Right kidney (tissue), 1 donor: ENCODE data around the gene ATP6V0C.

Experiments
- DNase-seq: peaks from one replicate; pipeline ENCODE4 v3.0.0-alpha.2; 2016

Gene ATP6V0C

DNA sequence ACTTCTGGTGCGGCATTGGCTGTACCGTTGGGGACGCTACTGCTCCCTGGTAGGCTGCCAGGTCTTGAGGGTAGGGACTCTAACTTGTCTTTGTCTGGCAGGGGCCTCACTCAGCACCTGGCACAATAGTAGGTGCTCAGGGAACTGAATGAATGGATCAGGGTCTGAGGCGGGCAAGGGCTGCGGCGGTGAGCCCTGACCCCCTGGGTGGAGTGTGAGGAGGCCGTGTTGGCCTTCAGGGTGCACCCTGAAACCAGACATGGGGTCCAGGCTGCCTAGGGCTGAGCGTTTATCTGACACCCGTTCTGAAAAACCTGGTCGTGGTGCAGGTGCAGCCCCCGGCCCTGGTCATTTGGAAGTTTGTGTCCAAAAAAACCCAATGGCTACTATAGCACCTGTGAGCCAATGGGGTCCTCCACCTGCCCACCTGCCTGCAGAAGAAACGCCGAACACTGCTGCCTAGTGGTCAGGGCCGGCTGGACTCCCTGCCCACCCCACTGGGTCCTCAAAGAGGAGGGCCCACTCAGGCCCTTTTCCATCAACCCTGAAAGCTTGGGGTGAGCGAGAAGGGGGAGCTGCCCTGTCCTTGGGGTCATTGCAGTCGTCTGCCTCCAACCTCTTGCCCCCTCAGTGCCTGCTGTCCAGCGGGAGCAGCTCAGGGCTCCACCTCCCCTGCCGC is 4.9 kb upstream of the ATP6V0C start:
- DNase-seq = no peak

DNA sequence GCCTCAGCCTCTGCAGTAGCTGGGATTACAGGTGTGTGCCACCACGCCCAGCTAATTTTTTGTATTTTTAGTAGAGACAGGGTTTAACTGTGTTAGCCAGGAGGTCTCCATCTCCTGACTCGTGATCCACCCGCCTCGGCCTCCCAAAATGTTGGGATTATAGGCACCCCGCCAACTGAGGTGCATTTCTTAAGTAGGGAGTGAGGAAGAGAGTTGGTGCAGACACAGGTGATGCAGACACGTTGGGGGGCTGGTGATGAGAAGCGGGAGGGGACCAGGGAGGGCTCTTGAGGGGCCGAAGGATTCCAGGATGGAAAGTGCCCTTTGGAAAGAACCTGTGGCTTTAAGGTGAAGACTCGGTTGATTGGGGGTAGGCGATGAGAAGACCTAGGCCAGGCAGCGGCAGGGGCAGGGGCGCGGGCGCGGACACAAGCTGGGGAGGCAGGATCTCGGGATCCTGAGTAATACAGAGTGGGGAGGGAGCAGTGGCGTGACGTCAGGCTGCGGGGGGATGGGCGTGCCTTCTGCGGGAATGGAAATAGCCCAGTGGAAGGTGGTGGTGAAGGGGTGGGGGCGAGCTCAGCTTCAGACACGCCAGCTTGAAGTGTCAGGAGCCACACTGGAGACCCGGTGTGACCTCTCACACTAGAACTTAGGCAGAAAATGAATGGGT is 2.5 kb upstream of the ATP6V0C start:
- DNase-seq = no peak

DNA sequence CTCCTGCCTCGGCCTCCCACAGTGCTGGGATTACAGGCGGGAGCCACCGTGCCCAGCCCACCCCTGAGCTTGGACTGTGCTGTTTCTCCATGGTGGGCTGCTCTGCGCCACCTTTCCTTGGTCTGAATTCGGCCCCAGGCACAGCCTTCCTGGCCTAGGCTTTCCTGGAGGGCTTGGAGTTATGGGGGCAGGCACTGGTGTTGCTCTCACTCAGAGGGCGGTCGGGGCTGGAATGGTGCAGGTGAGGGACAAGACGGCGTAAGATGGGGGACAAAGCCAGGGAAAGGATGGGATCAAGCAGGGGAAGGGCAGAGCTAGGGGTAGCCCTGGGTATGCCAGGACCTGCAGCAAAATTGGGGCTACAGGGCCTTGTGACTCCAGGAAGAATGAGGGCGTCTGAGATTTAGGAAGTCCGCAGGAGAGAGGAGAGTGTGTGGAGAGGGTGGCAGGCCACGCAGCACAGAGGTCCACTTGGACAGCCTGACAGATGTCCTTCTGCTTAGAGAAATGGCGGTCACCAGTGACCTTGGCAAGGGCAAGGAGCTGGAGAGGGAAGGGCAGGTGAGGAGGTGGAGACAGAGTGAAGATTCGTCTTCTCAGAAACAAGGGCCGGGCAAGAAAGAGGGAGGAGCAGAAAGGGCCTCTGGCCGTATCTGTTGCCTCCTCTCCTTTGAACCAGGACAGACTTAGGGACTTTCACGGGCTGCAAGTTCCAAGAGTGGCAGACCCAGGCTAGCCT is 1.6 kb upstream of the ATP6V0C start:
- no peak for DNase-seq

DNA sequence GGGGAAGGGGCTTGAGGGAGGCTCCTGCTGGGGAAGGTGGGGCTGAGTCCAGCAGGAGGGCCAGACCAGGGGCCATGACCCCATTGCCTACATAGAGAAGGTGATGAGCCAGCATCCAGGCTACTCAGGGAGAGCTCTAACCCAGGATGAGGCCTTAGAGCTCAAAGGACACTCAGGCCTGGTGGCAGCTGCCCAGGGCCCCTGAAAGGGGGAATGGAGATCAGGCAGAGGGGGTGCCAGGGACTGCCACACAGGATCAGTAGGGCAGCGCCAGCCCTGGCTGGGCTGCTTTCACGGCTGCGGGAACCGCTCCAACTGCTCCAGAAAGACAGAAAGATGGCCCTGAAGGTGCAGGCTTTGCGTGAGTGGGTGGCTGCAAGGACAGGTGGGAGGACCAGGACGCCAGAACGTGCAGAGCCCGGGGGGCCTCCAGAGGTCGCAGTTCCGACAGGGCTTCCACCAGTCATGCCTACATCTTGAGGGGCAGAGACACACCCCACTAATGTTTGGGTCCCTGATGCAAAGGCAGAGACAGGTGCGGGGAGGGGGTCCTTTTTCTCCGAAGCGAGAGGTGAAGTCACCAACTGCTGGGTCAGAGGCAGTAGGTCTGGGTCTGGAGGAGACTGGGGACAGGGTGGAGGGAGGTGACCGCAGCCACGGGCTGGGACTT is 882 bp upstream of the ATP6V0C start:
- no peak for DNase-seq

DNA sequence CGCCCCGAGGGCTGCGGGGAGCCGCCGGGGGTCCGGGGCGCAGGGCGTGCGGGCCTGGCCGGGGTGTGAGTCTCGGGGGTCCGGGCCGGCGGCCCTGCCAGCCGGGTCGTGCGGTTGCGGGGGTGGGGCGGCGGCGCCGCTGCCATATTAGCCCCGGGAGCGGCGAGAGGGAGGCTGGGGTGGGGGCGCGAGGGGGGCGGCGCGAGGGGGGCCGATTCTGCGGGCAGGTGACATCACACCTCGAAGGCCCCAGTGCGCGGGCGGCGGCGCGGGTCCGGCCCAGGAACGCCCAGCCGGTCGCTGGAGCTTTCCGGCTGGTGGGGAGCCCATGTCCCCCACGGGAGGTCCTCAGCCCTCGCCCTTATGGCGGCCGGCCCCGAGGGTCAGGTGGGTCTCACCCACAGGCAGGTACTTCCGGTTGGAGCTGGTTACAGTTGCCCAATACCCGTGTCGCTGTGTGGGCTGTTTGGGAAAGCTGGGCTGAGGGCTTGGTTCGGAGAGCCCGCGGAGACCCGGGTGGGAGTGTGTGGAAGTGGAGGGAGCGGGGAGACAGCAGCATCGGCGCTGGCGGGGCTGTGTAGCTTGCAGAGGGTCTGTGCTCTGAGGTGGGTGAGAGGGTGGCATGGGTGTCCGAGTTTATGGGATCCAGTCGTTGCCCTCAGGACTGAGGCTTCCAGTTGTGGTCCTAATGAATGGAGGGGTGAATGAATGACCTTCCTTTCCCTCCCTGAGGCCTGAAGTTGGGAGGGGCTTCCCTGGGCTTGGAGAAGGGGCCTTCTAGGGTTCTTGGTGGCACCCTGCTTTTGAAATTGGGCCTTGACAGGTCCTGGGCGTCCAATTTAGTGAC is 804 bp downstream of the ATP6V0C start:
- no peak for DNase-seq

DNA sequence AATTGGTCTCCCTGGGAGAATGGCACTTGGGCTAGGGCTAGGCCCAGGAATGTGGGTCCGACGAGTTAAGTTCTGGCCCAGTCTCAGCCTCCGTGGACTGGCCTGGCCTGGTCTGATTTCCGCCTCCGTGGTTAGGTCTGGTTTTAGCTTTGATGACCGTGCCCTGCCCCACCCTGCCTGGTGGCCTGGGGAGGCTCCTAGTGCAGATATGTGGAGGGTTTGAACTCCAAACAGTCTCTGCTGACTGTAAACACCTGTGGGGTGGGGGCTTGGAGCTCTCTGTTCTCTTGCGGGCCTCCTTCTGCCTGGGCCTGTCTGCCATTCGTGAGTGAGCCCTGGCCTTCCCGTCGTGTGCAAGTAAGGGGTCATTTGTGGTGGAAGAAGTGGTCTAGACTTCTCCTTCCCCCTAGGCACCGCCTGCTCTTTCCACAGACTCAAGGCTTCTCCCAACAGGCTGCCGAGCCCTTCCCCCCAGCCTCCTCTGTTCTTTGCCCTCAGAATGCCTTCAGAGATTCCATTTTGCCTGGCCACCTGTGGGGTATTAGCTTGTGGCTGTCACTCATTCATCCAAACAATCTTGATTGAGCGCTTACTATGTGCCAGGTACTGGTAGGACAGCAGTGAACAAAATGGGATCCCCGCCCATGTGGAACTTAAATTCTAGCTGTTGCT is 1.6 kb downstream of the ATP6V0C start:
- no peak for DNase-seq

DNA sequence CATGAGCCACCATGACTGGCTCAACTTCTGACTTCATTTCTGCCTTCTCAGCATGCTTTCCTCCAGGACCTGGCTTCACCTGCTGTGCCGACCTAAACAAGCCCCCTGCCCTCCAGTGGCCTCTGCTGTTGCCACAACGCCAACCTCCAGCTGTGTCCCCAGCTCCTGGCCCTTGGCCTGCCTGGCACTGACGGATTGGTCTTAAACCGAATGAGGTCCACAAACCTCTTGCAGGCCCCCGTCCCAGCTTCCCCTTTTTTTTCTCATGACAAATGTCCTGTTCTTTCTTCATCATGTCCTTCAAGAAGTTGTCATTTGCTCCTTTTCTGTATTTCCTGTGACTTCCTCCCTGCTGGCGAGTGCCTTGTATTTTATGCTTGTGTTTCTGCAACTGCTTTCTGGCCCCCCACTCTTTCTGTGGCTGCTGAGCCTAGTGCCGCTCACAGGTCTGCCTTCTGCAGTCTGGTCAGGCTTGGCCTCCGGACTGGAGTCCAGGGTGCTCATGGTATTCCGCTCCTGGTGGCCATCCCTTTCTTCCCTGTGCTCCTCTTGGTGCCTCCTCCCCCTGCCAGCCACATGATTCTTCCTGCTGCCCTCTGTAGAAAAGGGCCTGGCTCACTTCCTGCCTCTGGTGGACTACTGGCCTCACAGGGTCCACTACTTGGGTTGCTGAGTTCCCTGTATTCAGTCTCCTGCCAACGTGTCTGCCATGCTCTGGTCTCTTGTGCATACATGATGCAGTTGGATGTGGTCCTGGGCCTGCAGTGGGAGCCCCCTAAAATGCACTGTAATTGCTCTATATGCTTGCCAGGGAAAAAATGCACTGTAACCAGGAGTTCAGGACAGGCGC is 2.9 kb downstream of the ATP6V0C start:
- DNase-seq = no peak

DNA sequence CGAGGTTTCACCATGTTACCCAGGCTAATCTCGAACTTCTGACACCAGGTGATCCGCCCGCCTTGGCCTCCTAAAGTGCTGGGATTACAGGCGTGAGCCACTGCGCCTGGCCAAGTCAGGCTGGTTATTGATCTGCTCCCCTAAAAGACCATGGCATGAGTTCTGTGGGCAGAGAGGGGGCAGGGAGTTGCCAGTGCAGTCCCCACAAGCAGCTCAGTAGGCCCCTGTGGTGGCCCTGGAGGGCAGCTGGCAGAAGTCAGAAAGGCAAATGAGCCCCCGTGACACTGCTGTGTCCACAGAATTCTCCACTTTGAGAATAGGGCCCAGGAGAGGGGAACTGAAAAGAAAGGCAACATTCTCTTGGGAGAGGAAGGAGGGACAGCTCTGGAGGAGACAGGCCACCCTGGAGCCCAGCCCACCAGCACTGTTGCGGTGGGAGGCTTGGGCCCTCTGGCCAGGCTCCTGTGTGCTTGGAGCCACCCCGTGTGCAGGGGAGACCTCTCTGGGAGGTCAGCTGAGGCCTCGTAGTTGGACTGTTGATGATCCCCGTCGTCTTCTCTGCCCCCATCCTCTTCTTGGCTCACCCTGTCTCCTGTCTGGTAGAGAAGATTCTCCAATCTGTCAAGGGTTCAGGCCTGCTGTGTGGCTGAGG is 4.3 kb downstream of the ATP6V0C start:
- no peak for DNase-seq

DNA sequence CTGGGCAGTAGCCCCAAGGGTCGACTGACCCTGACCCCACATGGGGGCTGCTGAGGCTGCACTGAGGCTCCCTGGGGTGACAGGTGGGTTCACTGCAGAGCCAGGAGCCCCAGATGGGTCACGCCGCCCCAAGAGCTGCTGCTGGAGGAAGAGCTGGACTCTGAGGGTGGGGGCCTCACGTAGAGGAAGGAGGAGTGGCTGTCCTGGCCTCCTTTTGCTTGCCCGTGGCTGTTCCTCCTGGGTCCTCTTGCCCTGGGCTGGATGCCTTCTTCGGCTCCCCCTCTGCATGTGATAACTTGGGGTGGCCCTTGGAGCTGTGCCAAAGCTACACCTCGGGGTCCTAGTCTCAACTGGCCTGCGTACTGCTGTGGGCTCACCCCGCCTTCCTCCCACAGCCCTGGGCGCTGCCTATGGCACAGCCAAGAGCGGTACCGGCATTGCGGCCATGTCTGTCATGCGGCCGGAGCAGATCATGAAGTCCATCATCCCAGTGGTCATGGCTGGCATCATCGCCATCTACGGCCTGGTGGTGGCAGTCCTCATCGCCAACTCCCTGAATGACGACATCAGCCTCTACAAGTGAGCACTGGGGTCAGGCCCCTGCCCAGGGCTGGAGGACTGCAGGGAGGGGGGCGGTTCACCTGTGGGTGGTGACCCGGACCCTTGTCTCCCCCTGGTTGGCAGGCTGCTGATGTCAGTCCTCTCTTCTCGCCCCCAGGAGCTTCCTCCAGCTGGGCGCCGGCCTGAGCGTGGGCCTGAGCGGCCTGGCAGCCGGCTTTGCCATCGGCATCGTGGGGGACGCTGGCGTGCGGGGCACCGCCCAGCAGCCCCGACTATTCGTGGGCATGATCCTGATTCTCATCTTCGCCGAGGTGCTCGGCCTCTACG is 5.3 kb downstream of the ATP6V0C start:
- DNase-seq = no peak

DNA sequence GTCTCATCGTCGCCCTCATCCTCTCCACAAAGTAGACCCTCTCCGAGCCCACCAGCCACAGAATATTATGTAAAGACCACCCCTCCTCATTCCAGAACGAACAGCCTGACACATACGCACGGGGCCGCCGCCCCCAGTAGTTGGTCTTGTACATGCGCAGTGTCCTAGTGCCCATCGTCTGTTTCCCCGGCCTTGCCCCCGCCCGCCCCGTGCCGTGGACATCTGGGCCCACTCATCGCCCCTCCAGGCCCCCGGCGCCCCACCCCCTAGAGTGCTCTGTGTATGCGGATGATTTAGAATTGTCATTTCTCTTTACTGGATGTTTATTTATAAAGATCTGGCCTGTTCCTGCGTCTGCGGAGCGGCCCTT is 5.9 kb downstream of the ATP6V0C start:
- DNase-seq = no peak

DNA sequence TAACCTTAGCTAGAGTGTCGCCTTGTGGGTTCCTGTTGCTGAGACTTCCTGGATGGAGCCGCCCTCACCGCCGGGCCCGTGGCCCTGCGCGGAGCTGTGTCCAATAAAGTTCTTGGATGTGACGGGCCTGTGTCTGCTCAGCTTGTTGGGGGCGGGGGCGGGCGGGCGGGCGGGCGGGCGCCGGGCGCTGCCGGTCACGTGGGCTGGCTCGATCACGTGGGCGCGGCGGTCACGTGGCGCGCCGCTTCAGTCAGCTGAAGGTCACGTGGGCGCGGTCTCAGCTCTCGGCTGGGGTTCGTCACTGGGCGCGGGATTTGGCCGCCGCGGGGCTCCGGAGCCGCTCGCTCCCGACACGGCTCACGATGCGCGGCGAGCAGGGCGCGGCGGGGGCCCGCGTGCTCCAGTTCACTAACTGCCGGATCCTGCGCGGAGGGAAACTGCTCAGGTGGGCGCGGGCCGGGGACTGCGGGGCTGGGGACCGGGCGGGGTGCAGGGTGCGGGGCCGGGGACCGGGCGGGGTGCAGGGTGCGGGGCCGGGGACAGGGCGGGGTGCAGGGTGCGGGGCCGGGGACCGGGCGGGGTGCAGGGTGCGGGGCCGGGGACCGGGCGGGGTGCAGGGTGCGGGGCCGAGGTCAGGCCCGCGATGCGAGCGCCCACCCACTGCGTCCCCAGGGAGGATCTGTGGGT is 6.5 kb downstream of the ATP6V0C start, which contains the start of gene AMDHD2:
Gene AMDHD2 (plus strand): TSS at position 275 of the 687 bp plus-strand sequence. CDS start 88 bp downstream, at position 363.
- peak; percentile 70 for DNase-seq

DNA sequence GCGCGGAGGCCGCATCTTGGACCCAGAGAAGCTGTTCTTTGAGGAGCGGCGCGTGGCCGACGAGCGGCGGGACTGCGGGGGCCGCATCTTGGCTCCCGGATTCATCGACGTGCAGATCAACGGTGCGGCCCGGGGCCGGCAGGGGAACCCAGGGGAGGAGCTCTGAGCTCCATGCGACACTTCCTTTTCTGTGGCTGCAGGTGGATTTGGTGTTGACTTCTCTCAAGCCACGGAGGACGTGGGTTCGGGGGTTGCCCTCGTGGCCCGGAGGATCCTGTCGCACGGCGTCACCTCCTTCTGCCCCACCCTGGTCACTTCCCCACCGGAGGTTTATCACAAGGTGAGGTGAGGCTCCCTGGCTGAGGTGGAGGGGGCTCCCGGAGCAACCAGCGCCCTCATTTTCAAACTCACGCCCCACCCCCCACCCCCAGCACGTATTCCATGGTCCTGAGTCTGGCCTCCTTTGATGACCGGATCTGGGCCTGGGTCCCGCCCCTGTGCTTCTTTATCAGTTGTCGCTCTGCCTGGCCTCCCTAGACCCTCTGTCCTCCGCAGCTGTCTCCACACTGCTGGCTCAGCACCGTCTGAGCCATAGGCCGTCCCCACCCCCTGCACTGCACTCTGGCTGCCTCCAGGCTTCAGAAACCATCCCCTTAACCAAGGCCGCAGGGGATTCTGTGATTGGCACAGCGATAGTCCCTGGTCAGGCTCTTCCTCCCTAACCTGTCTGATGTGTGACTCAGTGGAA is 7.2 kb downstream of the ATP6V0C start:
- peak; percentile 23 for DNase-seq

DNA sequence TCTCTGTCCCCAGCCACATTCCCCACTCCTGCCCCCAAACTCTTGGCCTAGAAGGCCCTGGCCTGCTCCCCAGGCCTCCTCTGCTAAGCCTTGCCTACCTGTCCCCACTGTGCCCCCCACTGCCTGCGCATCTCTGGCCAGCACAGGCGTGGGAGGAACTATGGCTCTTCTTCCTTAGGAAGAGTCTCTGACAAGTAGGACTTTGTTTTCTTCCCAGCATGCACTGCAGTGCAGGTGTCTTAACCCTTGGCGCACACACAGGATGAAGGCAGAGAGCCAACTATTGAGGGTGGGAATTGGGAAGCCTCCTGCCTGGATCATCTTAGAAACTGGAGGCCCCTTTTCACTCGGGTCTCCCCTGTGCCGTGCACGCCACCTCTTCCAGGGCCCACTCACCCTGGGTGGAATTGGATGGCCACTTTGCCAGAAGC is 10.1 kb downstream of the ATP6V0C start:
- no peak for DNase-seq

DNA sequence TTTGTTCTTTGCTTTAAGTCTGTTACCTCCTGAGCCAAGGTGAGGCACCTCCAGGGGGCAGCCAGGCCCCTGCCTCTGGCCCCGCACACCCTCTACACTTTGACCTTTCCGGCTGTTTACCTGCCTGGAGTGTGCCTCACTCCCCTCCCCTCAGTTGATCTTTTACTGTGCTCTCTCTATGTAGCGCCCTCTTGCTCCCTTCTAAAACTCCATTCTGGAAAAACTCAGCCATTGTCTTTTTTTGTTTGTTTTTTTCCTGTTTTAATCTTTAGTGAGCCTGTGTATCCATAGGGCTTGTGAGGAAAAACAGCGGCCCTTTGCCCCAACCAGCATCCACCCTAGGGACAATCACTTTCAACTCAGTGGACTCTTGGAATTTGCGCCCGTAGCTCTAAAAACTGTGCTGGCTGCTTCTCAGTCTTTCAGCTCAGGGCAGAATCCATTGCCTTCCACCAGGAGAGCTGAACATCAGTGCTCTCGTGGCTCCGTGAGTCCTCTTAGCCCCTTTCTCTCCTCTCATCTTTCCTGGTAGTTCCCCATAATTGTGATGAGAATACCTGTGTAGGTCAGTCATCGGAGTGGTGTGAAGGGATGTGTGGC is 10.7 kb downstream of the ATP6V0C start:
- no peak for DNase-seq

DNA sequence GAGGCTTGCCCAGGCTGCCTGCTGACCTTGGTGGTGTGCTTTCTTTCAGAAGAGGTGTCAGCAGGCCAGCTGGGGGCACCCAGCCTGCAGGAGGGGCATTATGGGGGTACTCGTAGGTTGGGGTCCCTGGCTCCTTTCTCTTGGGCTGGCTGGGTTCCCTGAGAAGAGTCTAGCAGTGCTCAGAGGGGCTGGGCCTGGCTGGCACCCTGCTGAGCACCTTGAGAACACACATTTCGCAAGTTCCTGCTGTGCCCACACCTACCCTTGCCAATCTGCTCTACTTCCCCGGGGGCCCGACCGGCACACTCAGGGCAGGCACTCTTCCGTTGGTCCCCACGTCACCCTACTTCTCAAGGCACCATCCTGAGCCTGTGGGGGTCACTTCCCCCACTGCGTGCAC is 12.4 kb downstream of the ATP6V0C start:
- DNase-seq = no peak

DNA sequence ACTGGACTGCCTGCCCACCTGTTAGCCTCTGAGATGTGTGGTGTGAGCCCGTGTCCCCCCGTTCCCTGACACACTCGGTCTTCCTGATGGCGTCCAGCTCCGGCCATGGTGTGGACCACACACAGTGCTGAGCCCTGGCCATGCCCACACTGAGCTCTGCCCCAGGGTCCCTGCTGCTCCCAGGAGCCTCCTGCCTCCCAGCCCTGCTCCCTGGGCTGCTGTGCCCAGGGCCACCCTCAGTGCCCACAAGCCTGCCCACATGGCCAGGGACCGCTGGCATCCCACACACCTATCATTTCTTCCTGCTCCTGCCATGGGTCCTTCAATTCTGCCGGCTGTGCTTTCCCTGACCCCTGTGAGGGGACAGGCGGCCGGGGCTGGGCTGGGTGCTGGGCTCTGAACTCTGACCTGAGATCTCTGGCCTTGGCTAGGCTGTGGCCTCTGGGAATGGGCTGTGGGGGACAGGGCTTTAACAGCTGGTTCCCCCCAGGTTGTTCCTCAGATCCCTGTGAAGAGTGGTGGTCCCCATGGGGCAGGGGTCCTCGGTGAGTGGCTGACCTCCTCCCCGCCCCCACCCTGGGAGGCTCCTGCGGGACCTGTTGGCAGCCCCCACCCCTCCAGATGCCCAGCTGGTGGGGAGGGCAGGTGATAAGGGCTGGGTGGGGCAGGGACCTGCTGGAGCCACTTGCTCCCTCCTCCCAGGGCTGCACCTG is 13.5 kb downstream of the ATP6V0C start:
- no peak for DNase-seq
